IPS-18a (cell line): ENCODE measurements around the gene GABRB2.

Experiments used
- H3K27ac ChIP-seq: one replicate; pipeline ENCODE4 v1.5.1; 2013; ENCODE audit warnings: low read length
- H3K27me3 ChIP-seq: one replicate; pipeline ENCODE4 v1.6.1; 2013; ENCODE audit warnings: mild to moderate bottlenecking, low read length; ENCODE audit not compliant: control insufficient read depth, insufficient read depth
- H3K36me3 ChIP-seq: one replicate; pipeline ENCODE4 v1.6.1; 2013; ENCODE audit warnings: low read depth, low read length; ENCODE audit not compliant: control insufficient read depth
- H3K4me1 ChIP-seq: one replicate; pipeline ENCODE4 v1.6.1; 2013; ENCODE audit warnings: low read depth, low read length; ENCODE audit not compliant: control insufficient read depth
- H3K4me3 ChIP-seq: one replicate; pipeline ENCODE4 v1.5.1; 2013; ENCODE audit warnings: low read length
- H3K9ac ChIP-seq: one replicate; pipeline ENCODE4 v1.6.1; 2013; ENCODE audit warnings: mild to moderate bottlenecking, low read length, moderate library complexity
- H3K9me3 ChIP-seq: one replicate; pipeline ENCODE4 v1.6.1; 2013; ENCODE audit warnings: low read depth, low read length; ENCODE audit not compliant: control insufficient read depth

The GABRB2 gene

DNA sequence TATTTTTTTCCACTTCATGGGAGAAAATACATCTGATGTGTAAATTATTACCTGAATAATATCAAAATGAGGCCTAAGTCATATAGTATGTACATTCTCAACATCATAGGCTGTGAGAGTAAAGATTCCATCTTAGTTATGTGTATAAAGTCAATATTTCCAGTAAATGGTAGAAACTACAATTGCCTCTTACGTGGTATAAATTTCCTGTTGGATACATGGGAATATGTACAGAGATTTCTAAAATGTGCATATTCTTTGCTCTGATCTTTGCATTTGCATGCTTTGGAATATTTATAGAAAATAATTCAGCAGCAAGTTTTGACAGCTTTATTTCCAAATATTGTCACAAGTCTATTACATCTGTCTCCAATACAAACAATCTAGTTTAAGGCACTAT, 78.8 kb downstream of the GABRB2 start:
- Histone ChIP-seq H3K27me3 (no peaks in the 10 kb centered on the region), H3K36me3 (no peaks in the 10 kb centered on the region), H3K4me1 (no peaks in the 10 kb centered on the region), H3K9me3 (no peaks in the 10 kb centered on the region), H3K4me3 (no peak overlapping the region), H3K9ac (no peak overlapping the region), H3K27ac (no peak overlapping the region)

GRCh38 chr5:161460741-161461140, 85.8 kb downstream of the GABRB2 start:
- H3K27me3 ChIP-seq: no peaks in the 10 kb centered on the region
- H3K9me3 ChIP-seq: no peaks in the 10 kb centered on the region
- H3K36me3 ChIP-seq: no peaks in the 10 kb centered on the region
- peaks cover 6% of the 10 kb centered on the region for H3K4me1 ChIP-seq
- no peak overlapping the region for H3K9ac ChIP-seq
- H3K27ac ChIP-seq: no peak overlapping the region
- no peak overlapping the region for H3K4me3 ChIP-seq

DNA sequence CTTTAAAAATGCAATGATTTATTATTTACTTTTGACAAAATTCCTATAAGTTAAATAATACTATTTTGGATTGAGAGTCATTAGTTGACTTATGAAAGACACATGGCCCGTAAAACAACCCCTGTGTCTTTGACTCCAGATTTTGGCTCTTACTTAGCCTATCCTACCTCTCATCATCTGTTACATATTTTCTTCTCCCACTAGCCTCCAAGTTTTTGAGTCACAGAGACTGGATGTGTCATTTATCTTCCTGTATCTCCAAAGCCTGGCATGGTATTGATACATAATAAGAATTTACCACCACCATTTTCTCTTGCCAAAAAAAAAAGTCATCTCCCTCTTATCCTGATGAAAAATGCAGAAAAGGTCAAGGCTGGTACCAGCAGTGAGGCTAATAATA, 99.9 kb downstream of the GABRB2 start:
- Histone ChIP-seq H3K27ac (no peak overlapping the region), H3K4me3 (no peak overlapping the region), H3K9me3 (no peaks in the 10 kb centered on the region), H3K4me1 (no peaks in the 10 kb centered on the region), H3K27me3 (no peaks in the 10 kb centered on the region), H3K9ac (no peak overlapping the region), H3K36me3 (no peaks in the 10 kb centered on the region)

GRCh38 chr5:161442471-161442870, 104.1 kb downstream of the GABRB2 start:
- H3K9me3 ChIP-seq: no peaks in the 10 kb centered on the region
- no peak overlapping the region for H3K27ac ChIP-seq
- no peaks in the 10 kb centered on the region for H3K27me3 ChIP-seq

GRCh38 chr5:161432798-161433197, 113.7 kb downstream of the GABRB2 start:
- Histone ChIP-seq H3K27ac (no peak overlapping the region), H3K9me3 (no peaks in the 10 kb centered on the region), H3K36me3 (no peaks in the 10 kb centered on the region), H3K27me3 (no peaks in the 10 kb centered on the region), H3K4me1 (peaks cover 14% of the 10 kb centered on the region), H3K9ac (no peak overlapping the region), H3K4me3 (no peak overlapping the region)

More at GRCh38 chr5:161442471-161442870, 104.1 kb downstream of the GABRB2 start:
- no peak overlapping the region for H3K9ac ChIP-seq
- no peaks in the 10 kb centered on the region for H3K36me3 ChIP-seq
- H3K4me3 ChIP-seq: no peak overlapping the region
- H3K4me1 ChIP-seq: no peaks in the 10 kb centered on the region

GRCh38 chr5:161431963-161432362, 114.6 kb downstream of the GABRB2 start:
- H3K27me3 ChIP-seq: no peaks in the 10 kb centered on the region
- H3K36me3 ChIP-seq: no peaks in the 10 kb centered on the region
- H3K9ac ChIP-seq: no peak overlapping the region
- H3K4me1 ChIP-seq: peaks cover 14% of the 10 kb centered on the region
- H3K9me3 ChIP-seq: no peaks in the 10 kb centered on the region
- H3K27ac ChIP-seq: no peak overlapping the region
- H3K4me3 ChIP-seq: no peak overlapping the region

DNA sequence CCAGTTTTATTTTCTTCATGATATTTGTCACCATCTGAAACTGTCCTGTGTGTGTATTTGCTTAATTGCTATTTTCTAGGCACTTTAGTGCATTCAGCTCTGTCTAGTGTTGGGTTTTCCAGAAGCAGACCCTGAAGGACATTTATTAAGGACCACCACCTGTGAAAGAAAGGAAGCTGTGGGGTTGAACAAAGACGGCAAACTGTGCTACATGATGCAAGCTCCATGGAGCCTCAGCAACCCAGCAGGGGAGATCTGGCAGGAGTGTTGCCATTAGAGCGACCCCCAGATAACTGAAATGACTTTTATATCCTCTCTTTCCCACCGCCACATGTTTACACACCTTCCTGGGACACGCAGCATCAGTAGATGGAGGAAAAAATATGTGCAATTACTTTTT, 125.5 kb downstream of the GABRB2 start:
- Histone ChIP-seq H3K36me3 (no peaks in the 10 kb centered on the region), H3K27me3 (no peaks in the 10 kb centered on the region), H3K4me3 (no peak overlapping the region), H3K9ac (no peak overlapping the region), H3K4me1 (peaks cover 10% of the 10 kb centered on the region), H3K9me3 (no peaks in the 10 kb centered on the region), H3K27ac (no peak overlapping the region)

DNA sequence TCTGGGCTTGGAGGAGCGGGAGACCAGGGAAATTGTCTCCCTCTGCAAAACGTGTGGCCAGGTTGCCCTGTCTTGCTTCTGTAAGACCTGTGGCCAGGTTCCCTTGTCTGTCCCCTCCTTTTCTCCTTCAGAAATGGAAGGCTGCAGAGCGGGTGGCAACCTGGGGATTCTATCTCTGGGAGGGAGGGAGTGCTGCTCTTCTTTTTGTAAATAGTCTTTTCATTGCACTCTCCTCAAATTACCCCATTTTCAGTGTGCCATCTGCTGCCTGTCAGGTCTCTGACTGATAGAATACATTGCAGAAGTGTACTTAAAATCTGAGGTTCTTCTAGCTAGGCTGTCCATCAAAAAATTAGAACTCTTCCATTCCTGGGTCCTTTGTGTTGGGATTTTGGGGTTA, 126.0 kb downstream of the GABRB2 start:
- H3K9ac ChIP-seq: no peak overlapping the region
- no peak overlapping the region for H3K4me3 ChIP-seq
- H3K4me1 ChIP-seq: peaks cover 10% of the 10 kb centered on the region
- H3K9me3 ChIP-seq: no peaks in the 10 kb centered on the region
- no peaks in the 10 kb centered on the region for H3K27me3 ChIP-seq
- H3K36me3 ChIP-seq: no peaks in the 10 kb centered on the region
- H3K27ac ChIP-seq: no peak overlapping the region

DNA sequence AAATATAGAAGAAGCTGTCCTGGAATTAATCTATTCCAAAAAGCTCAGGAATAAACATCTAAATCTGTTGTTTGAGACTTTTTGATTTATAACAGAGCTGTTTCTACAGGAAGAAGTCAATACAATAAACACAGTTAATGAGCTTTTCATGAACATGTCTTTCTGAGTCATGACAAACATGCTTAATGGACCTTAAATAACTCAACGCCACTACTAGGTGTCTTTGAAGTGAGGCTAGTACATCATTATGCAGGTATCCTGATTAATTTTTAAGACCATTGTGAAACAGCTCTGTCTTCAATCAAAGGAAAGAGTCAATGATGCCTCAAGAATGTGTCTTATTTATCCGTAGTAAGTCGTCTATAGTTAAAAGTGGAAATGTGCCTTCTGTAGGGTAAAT, 131.6 kb downstream of the GABRB2 start:
- Histone ChIP-seq H3K4me3 (no peak overlapping the region), H3K4me1 (no peaks in the 10 kb centered on the region)

GRCh38 chr5:161414037-161414436, 132.5 kb downstream of the GABRB2 start:
- Histone ChIP-seq H3K4me1 (no peaks in the 10 kb centered on the region), H3K36me3 (no peaks in the 10 kb centered on the region), H3K27me3 (no peaks in the 10 kb centered on the region), H3K27ac (no peak overlapping the region), H3K9me3 (no peaks in the 10 kb centered on the region), H3K9ac (no peak overlapping the region), H3K4me3 (no peak overlapping the region)

More for the DNA sequence above, 131.6 kb downstream of the GABRB2 start:
- no peak overlapping the region for H3K27ac ChIP-seq
- H3K9me3 ChIP-seq: no peaks in the 10 kb centered on the region
- H3K36me3 ChIP-seq: no peaks in the 10 kb centered on the region
- H3K9ac ChIP-seq: no peak overlapping the region
- H3K27me3 ChIP-seq: no peaks in the 10 kb centered on the region

- H3K9me3 ChIP-seq: no peaks in the 10 kb centered on the region
- H3K27ac ChIP-seq: no peak overlapping the region
- H3K9ac ChIP-seq: no peak overlapping the region
- no peaks in the 10 kb centered on the region for H3K4me1 ChIP-seq
- H3K36me3 ChIP-seq: no peaks in the 10 kb centered on the region
- H3K27me3 ChIP-seq: no peaks in the 10 kb centered on the region
- no peak overlapping the region for H3K4me3 ChIP-seq
These were observed 133.7 kb downstream of the GABRB2 start for GRCh38 chr5:161412792-161413191.

- Histone ChIP-seq H3K27me3 (no peaks in the 10 kb centered on the region), H3K4me1 (no peaks in the 10 kb centered on the region), H3K9ac (no peak overlapping the region), H3K9me3 (no peaks in the 10 kb centered on the region), H3K27ac (no peak overlapping the region), H3K4me3 (no peak overlapping the region), H3K36me3 (no peaks in the 10 kb centered on the region)
These were observed 135.4 kb downstream of the GABRB2 start for GRCh38 chr5:161411156-161411555.
